LNCaP clone FGC (cell line): ENCODE measurements around the gene SLC25A24.
"Not testable (repeated sequence)": the region's sequence is repeated elsewhere in the genome, so short reads cannot be mapped to it uniquely, and the experiment has no call there.

Experiments
- DNase-seq: peaks from one replicate; pipeline ENCODE4 v3.0.0-alpha.2; 2011; ENCODE audit warnings: low read depth
- H3K4me3 ChIP-seq: 2 replicates; pipeline ENCODE4 v1.5.1; 2011; ENCODE audit warnings: mild to moderate bottlenecking, low read depth, low read length, control low read depth
- TF ChIP-seq, protein P1 (sequence below): IDR thresholded peaks from 2 replicates; pipeline ENCODE4 v1.5.1; 2012; ENCODE audit warnings: mild to moderate bottlenecking; ENCODE audit not compliant: control insufficient read depth, insufficient read depth; ENCODE audit errors: extremely low read depth

SLC25A24 gene

DNA sequence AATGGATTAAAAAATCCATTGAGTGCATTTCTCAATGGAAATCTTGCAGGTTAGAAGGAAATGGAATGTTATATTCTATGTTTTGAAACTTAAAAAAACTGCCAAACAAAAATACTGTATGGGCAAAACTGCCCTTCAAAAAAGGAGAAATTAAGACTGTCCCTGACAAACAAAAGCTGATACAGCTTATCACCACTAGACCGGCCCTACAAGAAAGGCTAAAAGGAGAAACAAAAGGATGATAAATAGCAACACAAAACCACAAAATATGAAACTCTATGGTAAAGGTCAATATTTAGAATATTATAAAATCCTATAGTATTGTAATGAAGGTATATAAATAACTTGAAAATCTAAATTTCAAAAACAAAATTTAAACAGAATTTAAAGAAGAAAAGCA is 60.0 kb downstream of the SLC25A24 start:
- H3K4me3 ChIP-seq, result no peak overlapping the region
- TF ChIP-seq, protein P1, sequence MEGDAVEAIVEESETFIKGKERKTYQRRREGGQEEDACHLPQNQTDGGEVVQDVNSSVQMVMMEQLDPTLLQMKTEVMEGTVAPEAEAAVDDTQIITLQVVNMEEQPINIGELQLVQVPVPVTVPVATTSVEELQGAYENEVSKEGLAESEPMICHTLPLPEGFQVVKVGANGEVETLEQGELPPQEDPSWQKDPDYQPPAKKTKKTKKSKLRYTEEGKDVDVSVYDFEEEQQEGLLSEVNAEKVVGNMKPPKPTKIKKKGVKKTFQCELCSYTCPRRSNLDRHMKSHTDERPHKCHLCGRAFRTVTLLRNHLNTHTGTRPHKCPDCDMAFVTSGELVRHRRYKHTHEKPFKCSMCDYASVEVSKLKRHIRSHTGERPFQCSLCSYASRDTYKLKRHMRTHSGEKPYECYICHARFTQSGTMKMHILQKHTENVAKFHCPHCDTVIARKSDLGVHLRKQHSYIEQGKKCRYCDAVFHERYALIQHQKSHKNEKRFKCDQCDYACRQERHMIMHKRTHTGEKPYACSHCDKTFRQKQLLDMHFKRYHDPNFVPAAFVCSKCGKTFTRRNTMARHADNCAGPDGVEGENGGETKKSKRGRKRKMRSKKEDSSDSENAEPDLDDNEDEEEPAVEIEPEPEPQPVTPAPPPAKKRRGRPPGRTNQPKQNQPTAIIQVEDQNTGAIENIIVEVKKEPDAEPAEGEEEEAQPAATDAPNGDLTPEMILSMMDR, result no peak
- no peak for DNase-seq

- H3K4me3 ChIP-seq, DNase-seq: not testable (repeated sequence)
Measured at GRCh38 chr1:108139555-108139954, 60.6 kb downstream of the SLC25A24 start.

DNA sequence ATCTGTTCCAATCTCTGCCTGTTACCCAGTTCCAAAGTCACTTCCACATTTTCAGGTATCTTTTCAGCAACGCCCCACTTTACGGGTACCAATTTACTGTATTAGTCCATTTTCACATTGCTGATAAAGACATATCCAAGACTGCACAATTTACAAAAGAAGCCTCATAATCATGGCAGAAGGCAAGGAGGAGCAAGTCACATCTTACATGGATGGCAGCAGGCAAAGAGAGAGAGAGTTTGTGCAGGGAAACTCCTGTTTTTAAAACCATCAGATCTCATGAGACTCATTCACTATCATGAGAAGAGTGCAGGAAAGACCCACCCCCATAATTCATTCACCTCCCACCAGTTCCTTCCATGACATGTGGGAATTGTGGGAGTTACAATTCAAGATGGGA is 67.0 kb downstream of the SLC25A24 start:
- DNase-seq, H3K4me3 ChIP-seq: not testable (repeated sequence)

DNA sequence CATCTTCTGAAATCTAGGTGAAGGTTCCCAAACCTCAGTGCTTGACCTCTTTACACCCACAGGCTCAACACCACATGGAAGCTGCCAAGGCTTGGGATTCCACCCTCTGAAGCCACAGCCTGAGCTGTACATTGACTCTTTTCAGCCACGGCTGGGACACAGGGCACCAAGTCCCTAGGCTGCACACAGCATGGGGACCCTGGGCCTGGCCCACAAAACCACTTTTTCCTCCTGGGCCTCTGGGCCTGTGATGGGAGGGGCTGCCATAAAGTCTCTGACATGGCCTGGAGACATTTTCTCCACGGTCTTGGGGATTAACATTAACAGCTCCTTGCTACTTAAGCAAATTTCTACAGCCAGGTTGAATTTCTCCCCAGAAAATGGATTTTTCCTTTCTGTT is 67.8 kb downstream of the SLC25A24 start:
- DNase-seq, H3K4me3 ChIP-seq: not testable (repeated sequence)

DNA sequence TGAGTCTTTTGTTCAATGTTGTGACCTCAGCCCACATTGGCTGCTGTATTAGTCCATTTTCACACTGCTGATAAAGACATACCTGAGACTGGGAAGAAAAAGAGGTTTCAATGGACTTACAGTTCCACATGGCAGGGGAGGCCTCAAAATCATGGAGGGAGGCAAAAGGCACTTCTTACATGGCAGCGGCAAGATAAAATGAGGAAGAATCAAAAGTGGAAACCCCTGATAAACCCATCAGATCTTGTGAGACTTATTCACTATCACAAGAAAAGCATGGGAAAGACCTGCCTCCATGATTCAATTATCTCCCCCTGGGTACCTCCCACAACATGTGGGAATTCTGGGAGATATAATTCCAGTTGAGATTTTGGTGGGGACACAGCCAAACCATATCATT is 68.9 kb downstream of the SLC25A24 start:
- DNase-seq, H3K4me3 ChIP-seq: not testable (repeated sequence)

DNA sequence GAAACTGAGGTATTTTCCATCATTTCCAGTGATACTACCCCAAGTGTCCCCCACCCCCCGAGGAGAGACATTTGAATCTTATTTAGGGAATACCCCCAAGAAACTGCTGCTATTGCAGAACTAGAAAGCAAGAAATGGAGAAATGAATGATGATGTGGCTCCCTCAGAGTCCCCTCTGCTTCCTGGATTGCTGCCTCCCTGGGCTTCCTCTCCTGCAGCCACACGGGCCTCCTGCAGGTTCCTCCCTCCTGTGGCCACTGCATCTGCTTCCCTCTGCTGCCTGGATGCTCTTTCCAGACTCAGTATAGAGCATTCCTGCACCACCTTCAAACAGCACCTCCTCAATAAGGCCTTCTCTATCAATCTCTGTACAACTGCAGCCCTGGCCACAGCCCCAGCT is 69.3 kb downstream of the SLC25A24 start:
- TF ChIP-seq, protein P1, result no peak
- H3K4me3 ChIP-seq, result no peak overlapping the region
- DNase-seq, result no peak

GRCh38 chr1:108129999-108130398 is 70.1 kb downstream of the SLC25A24 start:
- H3K4me3 ChIP-seq, result no peak overlapping the region
- TF ChIP-seq, protein P1, result no peak
- DNase-seq, result no peak

DNA sequence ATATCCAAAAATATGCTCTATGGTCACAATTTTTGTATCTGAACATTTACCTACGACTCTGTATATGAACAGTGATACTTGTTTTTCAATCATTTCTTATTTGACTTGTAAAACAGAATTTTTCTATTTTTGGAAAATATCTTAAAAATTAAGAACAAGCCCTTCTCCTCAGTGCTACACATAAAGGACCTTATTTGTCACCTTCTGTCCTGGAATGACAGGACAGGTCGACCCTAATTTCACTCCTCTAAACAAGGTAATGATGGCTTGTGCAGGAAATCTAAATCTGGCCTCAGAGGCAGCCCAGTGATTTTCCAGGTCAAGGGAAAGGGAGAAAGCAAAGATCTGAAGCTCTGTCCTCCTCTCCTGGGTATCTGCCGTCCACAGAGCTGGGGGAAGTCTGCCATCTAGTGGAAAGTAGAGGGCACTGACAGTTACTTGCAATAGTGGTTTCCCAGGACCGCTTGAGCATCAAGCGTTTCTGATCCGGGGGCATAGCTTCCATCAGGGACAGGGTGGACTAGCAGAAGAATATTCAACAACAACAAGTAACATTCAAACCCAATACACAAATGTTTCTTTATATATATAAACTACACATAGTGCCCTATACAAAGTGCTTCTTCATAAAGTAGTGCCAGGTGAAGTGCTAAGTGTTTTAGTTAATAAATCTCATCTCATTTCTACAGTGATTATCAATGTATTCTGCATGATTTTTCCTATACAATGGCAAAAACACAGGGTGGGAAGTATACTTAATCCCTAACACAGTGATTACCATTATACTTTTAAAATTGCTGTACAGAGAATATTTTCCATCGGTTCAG is 74.6 kb downstream of the SLC25A24 start:
- TF ChIP-seq, protein P1, result peak; percentile 98
- DNase-seq, result peak; percentile 73

GRCh38 chr1:108124622-108125311 is 75.4 kb downstream of the SLC25A24 start:
- H3K4me3 ChIP-seq, result no peak overlapping the region
- TF ChIP-seq, protein P1, result no peak
- no peak for DNase-seq

More for the DNA sequence above, 74.6 kb downstream of the SLC25A24 start:
- no peak overlapping the region for H3K4me3 ChIP-seq
